Gastrocnemius medialis (tissue), 4 donors: ENCODE results near the gene PDE9A. TPM values are rescaled to one million over a fixed set of nuclear protein-coding genes. Genes with fewer than 3 reads are reported as not detected.

ENCODE experiments used
- ATAC-seq, 2 donors: fragments of 150-250 bp; one replicate each; pipeline ENCODE4 v1.9.1; 2016
- DNase-seq, 2 donors: peaks; one replicate each; pipeline ENCODE4 v3.0.0-alpha.2; 2019
- H3K27ac ChIP-seq, 4 donors: fragments of 200-600 bp; sonication (generic); 1 replicate in 1 of 4; 2 replicates in 3 of 4; pipeline ENCODE4 v1.5.1; 2016 to 2018; ENCODE audit warnings: mild to moderate bottlenecking in 2 of 4, moderate library complexity in 1 of 4
- H3K27me3 ChIP-seq, 3 donors: fragments of 200-600 bp; sonication (generic) in 2 of 3; 1 replicate in 1 of 3; 2 replicates in 2 of 3; pipeline versions ENCODE4 v1.5.1 to v1.6.0; 2016 to 2019; ENCODE audit warnings: mild to moderate bottlenecking in 1 of 3, moderate library complexity in 1 of 3
- H3K36me3 ChIP-seq, 2 donors: fragments of 200-600 bp; sonication (generic) in 1 of 2; one replicate each; pipeline ENCODE4 v1.5.1; 2017 to 2018
- H3K4me1 ChIP-seq, 2 donors: fragments of 200-600 bp; sonication (generic) in 1 of 2; one replicate each; pipeline ENCODE4 v1.5.1; 2016 to 2017; ENCODE audit warnings: mild to moderate bottlenecking in 2 of 2
- H3K4me3 ChIP-seq, 4 donors: fragments of 200-600 bp; sonication (generic) in 3 of 4; 1 replicate in 1 of 4; 2 replicates in 3 of 4; pipeline ENCODE4 v1.5.1; 2016 to 2019; ENCODE audit warnings: mild to moderate bottlenecking in 2 of 4
- H3K9me3 ChIP-seq, 3 donors: fragments of 200-600 bp; sonication (generic) in 2 of 3; 1 replicate in 1 of 3; 2 replicates in 2 of 3; pipeline ENCODE4 v1.5.1; 2016 to 2019
- CTCF ChIP-seq, 5 experiments: fragments of 450-650 bp in 3 of 5; fragments of 200-600 bp in 2 of 5; sonication (generic) in 2 of 5; IDR thresholded peaks in 4 of 5; conservative IDR thresholded peaks in 1 of 5; 1 replicate in 4 of 5; 2 replicates in 1 of 5; pipeline ENCODE4 v1.5.1; 2016 to 2019; ENCODE audit warnings: antibody characterized with exemption in 5 of 5, mild to moderate bottlenecking in 3 of 5, moderate library complexity in 3 of 5
- POLR2A ChIP-seq, 2 donors: fragments of 450-650 bp; IDR thresholded peaks; one replicate each; pipeline ENCODE4 v1.6.1; 2017; ENCODE audit warnings: antibody characterized with exemption in 2 of 2, mild to moderate bottlenecking in 2 of 2, moderate library complexity in 2 of 2
- in situ Hi-C, 4 donors: fragments of 200-750 bp; cut with MboI; loops; one replicate each; pipeline versions ENCODE4 v1.15.0 to v1.8.0; 2017; ENCODE audit warnings: low sequenced_read_pairs in 4 of 4
- intact Hi-C: fragments of 100-400 bp; cut with DNase I; formaldehyde crosslinking; loops from one replicate; pipeline ENCODE4 v1.15.1; 2023; ENCODE audit warnings: low total_unique reads
- total RNA-seq, 4 donors: library from RNA; depleted of rRNA; stranded (reverse); fragments of >200 nt; gene quantifications; one replicate each; pipeline versions ENCODE4 v1.1.0 to v1.2.3, GENCODE V29; 2016

Gene PDE9A
- total RNA-seq, 4 donors from 2014 or later, result 1.4 to 4.5 (median 1.8) TPM

GRCh38 chr21:42678618-42679295 is 25.3 kb downstream of the PDE9A start:
- no peak overlapping the region for H3K4me3 ChIP-seq
- DNase-seq, result no peak
- no peak for ATAC-seq
- no peaks in the 10 kb centered on the region for H3K36me3 ChIP-seq
- peaks cover 3 to 11% (median 6%) of the 10 kb centered on the region in 3 donors for H3K27me3 ChIP-seq
- no peak for TF ChIP-seq CTCF (IDR thresholded peaks at IDR 0.05 in 4 of 5, conservative IDR thresholded peaks at IDR 0.05 in 1 of 5)
- no peak for TF ChIP-seq POLR2A (IDR thresholded peaks at IDR 0.05)
- in situ Hi-C loops, result no loop called here
- intact Hi-C loops, result no loop called here
- no peaks in the 10 kb centered on the region for H3K9me3 ChIP-seq
- H3K27ac ChIP-seq, result no peak overlapping the region
- peaks cover 0 to 5% of the 10 kb centered on the region in 2 donors for H3K4me1 ChIP-seq

- Histone ChIP-seq H3K27me3 (peaks cover 3 to 13% (median 6%) of the 10 kb centered on the region in 3 donors), H3K4me3 (no peak overlapping the region), H3K4me1 (peaks cover 0 to 5% of the 10 kb centered on the region in 2 donors), H3K9me3 (no peaks in the 10 kb centered on the region), H3K36me3 (no peaks in the 10 kb centered on the region), H3K27ac (no peak overlapping the region)
- intact Hi-C loops, result no loop called here
- ATAC-seq (no peak), DNase-seq (no peak)
- TF ChIP-seq POLR2A (IDR thresholded peaks at IDR 0.05) (no peak), CTCF (IDR thresholded peaks at IDR 0.05 in 4 of 5, conservative IDR thresholded peaks at IDR 0.05 in 1 of 5) (no peak)
- in situ Hi-C loops, result no loop called here
These were observed 26.1 kb downstream of the PDE9A start for GRCh38 chr21:42679319-42680057.

GRCh38 chr21:42680058-42680330 is 26.6 kb downstream of the PDE9A start:
- Histone ChIP-seq H3K9me3 (no peaks in the 10 kb centered on the region), H3K27ac (no peak overlapping the region), H3K36me3 (no peaks in the 10 kb centered on the region), H3K4me3 (no peak overlapping the region), H3K4me1 (peaks cover 0 to 5% of the 10 kb centered on the region in 2 donors), H3K27me3 (peaks cover 3 to 16% (median 6%) of the 10 kb centered on the region in 3 donors)
- intact Hi-C loops (no loop called here), in situ Hi-C loops (no loop called here)
- TF ChIP-seq CTCF (IDR thresholded peaks at IDR 0.05 in 4 of 5, conservative IDR thresholded peaks at IDR 0.05 in 1 of 5), result no peak
- TF ChIP-seq POLR2A (IDR thresholded peaks at IDR 0.05), result no peak
- DNase-seq (no peak), ATAC-seq (no peak)

GRCh38 chr21:42680429-42680828 is 27.0 kb downstream of the PDE9A start:
- Histone ChIP-seq H3K27ac (no peak overlapping the region), H3K4me3 (no peak overlapping the region), H3K9me3 (no peaks in the 10 kb centered on the region), H3K27me3 (peaks cover 3 to 16% (median 6%) of the 10 kb centered on the region in 3 donors), H3K36me3 (no peaks in the 10 kb centered on the region), H3K4me1 (peaks cover 0 to 5% of the 10 kb centered on the region in 2 donors)
- ATAC-seq (no peak), DNase-seq (no peak)
- in situ Hi-C loops, result no loop called here
- intact Hi-C loops, result no loop called here
- TF ChIP-seq POLR2A (IDR thresholded peaks at IDR 0.05), result no peak
- TF ChIP-seq CTCF (IDR thresholded peaks at IDR 0.05 in 4 of 5, conservative IDR thresholded peaks at IDR 0.05 in 1 of 5), result no peak
